ENCODE measurements around the gene RNF148.

DNA sequence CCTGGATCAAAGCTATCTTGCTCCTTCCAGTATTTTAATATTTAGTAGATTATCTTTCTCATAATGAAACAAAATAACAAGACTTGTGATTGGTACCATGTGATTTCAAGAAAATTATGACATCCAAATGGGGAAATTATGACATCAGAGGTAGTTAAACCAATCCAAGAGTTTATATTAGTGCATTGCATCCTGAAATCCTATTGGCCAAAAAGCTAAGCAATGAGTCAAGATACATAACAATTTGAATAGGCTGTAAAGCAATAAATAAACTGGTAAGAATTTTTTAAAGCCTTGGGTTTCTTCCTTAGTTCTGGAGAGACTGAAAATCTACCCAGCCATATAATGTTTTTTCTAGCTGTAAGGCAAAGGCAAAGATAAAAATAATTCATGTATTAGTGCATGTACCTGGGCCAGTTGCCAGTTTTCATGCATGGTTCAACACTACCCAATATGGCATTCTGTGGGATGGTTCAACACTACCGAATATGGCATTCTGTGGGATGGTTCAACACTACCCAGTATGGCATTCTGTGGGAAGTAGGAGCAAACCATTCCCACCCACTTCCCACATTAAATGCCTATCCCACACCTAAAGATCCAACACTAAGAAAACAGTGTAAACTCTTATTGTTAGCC, at the start of gene RNF148:
- TF ChIP-seq EP300 (IDR thresholded peaks at IDR 0.05), result no peak
- TF ChIP-seq CTCF (IDR thresholded peaks at IDR 0.05), result no peak
